ENCODE measurements around the gene PSRC1.

- no peak for TF ChIP-seq CTCF (IDR thresholded peaks at IDR 0.05)
- TF ChIP-seq POLR2A (IDR thresholded peaks at IDR 0.05) = no peak
Measured at GRCh38 chr1:109292364-109292763, 9.4 kb upstream of the PSRC1 start.
